HG03025 (cell line): ENCODE data around the gene AHCYL2.
"Not testable (repeated sequence)": the region's sequence is repeated elsewhere in the genome, so short reads cannot be mapped to it uniquely, and the experiment has no call there.

ENCODE experiments used
- ATAC-seq: cut with Tn5 transposase; IDR thresholded peaks from one replicate; pipeline ENCODE4 v1.9.1; 2021; ENCODE audit warnings: mild to moderate bottlenecking, moderate library complexity; ENCODE audit not compliant: unreplicated experiment, low FRiP score

Gene AHCYL2

DNA sequence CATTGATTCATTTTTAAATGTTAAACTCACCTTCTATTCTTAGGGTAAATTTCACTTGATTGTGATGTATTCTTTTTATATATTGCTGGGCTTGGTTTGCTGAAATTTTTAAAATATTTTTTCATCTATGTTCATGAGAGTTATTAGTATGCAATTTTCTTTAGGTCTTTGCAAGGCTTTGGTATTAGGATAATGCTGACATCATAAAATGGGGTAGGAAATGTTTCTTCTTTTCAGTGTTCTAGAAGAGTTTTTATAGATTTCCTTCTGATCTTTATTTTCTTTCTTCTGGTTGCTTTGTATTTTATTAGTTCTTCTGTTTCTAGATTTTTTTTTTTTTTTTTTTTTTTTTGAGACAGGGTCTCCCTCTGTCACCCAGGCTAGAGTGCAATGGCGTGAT, 56.3 kb downstream of the AHCYL2 start:
- ATAC-seq, result no peak

DNA sequence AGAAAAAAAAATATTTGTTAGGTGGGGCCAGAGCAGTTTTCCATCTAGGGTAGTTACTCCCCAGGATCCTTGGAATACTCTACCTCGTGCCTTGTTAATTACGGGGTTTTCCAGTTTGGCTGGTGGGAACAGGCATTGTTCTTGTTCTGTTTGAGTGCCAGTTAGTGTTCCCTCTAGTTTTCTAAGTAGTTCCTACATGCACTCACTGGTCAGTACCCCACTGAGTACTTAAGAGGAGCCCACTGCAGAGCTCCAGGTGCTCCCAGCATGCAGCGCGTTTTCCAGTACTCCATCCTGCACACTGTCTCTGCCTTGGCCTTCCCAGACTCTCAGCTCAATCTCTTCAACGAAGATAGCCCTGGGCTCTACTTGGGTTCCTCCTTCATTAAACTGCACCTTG, 58.0 kb downstream of the AHCYL2 start:
- no peak for ATAC-seq

DNA sequence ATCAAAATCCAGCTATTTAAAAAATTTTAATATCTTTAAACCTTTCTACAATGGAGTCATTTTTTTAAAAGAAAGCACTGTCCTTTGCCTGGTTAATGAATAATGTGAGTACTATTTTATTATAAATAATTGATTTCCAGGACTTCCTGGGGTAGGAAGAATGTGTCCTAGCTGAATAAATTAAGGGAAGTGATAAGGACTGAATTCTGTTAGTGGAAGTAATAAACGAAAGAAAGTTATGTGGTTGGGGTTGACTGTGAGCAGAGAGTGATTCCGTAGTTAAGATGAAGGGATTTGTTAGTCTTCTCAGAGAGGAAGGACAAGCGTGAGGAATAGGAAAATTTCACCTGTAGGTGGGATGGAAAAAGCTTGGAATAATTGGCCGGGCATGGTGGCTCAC, 59.1 kb downstream of the AHCYL2 start:
- ATAC-seq, result no peak

DNA sequence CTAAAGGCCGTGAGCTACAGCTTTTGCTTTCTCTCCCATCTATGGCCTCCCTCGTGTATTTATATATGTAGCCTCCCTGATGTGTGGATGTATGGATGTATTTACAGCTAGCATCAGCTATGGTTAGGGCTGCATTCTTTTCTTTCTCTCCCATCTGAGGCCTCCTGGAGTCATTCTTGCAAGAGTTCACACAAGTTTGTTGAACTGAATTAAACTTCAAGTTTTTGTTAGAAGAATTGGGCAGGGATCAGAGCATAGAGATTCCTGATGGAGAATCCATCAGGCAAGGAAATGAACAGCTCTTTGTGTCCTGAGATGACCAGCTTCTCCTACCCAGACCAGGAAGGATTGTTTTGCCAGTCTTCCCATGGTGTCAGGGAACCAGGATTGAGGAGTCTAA, 60.3 kb downstream of the AHCYL2 start:
- ATAC-seq, result no peak

DNA sequence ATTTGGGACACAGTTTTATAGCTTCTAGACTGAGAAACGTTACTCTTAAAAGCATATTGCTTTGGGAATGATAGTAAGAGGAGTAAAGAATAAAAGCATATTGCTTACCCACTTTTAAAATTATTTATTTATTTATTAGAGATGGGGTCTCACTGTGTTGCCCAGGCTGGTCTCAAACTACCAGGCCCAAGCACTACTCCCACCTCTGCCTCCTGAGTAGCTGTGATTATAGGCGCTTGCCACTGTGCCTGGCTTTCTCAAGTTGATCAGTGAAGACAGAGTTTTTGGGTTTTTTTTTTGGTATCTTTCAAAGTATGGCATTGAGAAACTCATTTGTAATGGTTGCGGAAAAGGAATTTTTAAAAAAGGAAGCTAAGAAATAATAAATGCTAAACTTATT, 68.0 kb downstream of the AHCYL2 start:
- ATAC-seq, result no peak

DNA sequence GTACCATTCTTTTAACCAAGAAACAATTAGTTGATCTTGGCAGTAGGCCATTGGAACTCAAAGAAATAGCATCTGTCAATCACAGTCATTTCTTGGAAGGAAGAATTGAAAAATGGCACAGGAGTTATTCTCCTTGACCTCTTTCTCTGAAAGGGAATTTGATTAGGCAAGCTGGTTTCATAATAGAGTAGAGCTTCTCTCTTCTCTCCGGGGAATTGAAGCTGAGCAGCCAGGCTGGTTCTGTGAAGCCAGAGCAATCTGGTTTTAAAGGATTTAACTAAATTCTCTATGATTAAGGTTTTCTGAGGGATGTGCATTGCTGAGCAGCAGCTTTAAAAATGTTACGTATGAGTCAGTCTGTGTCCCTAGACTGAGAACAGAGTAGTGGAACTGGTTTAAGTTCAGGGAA, 70.2 kb downstream of the AHCYL2 start:
- no peak for ATAC-seq

DNA sequence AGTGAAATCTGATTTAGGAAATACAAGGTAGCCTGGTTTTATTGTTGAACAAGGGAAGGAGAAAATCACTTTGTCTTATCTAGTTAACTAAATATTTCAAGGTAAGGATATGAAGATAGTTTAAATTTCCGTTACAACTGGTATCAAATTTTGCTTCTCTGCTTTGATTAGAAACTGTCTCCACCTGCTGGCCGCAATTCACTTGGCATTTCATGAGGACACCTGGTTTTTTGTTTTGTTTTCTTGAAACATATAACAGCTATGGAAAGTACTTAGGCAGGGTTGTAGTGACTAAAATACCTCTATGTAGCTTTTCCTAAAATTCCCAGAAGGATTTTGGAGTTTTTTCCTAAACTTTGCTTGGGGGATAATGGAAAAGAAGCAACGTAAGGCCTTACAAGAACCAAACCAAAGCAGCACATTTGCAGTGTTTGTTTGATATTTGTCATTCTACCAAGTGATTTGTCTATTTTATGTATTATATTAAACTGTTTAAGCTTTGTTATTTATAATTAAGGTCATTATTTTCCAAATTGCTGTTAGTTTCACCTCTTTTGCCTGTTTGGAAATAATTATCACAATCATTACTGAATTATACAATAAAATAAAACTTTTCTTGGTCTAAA, 73.6 kb downstream of the AHCYL2 start:
- no peak for ATAC-seq

DNA sequence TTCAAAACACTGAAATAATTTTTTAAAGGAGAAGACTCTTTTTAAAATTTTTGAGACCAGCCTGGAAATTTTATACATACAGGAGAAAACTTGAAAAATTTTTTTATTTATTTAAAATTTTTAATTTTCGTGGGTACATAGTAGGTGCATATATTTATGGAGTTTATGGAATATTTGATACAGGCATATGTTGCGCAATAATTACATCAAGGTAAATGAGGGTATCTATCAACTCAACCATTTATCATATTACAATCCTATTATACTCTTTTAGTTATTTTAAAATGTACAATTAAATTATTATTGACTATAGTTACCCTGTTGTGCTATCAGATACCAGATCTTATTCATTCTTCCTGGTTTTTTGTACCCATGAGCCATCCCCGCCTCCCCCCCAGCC, 75.1 kb downstream of the AHCYL2 start:
- ATAC-seq, result no peak

DNA sequence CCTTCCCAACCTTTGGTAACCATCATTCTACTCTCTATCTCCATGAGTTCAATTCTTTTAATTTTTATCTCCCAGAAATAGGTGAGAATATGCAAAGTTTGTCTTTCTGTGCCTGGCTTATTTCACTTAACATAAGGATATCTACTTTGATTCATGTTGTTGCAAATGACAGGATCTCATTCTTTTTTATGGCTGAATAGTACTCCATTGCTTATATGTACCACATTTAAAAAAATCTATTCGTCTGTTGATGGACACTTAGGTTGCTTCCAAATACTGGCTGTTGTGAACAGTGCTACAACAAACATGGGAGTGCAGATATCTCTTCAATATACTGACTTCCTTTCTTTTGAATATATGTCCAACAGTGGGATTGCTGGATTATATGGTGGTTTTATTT, 75.5 kb downstream of the AHCYL2 start:
- ATAC-seq, result not testable (repeated sequence)

DNA sequence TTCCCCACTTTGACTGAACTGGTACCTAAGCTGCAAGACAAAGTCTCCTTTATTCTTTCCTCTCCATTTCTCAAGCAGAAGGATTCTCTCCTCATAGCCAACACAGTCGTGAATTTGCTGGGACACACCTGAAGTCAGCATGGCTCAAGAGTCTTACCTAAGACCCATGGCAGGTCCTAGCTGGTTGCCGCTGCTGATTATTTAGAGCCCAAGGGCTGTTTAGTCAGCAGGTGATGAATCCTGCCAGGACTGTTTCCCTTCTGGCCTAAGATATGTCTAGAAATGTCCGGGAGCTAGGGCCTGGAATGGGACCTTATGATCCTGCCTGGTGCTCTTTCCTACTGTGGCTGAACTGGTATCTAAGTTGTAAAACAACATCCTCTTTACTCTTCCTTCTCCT, 82.8 kb downstream of the AHCYL2 start:
- ATAC-seq, result no peak

DNA sequence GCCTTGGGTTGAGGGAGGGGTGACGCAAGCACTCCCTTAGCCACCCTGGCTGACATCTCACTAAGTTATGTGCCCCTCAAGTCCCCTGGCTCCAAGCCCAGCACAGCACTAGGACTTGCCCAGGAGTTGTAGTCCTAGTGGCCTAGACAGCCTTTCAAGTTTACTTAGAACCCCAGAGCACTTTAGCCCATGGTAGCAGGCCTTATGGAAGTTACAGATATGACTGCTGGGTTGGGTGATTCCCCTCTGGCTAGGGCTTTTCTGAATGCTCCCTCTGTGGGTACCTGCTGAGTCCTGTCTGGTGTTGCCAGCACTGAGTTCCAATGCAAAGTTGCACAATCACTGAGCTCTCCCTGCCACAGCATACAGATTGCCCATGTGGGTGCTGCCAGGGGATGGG, 83.2 kb downstream of the AHCYL2 start:
- no peak for ATAC-seq

DNA sequence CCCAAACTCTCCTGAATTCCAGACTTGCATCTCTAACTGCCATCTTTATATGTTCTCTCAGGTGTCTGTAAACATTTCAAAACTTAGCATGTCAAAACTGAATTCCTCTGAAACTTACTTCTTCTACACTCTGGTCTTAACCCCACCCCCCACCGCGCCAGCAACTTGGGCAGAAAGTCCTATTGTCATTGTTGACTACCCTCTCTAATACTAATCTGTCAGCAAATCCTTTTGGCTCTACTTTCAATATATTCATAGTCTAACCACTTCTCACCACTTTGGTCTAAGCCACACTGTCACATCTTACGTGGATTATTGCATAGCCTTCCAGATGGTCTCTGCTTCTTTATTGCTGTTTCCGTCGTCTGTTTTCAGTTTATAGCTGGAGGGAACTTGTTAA, 86.6 kb downstream of the AHCYL2 start:
- no peak for ATAC-seq

DNA sequence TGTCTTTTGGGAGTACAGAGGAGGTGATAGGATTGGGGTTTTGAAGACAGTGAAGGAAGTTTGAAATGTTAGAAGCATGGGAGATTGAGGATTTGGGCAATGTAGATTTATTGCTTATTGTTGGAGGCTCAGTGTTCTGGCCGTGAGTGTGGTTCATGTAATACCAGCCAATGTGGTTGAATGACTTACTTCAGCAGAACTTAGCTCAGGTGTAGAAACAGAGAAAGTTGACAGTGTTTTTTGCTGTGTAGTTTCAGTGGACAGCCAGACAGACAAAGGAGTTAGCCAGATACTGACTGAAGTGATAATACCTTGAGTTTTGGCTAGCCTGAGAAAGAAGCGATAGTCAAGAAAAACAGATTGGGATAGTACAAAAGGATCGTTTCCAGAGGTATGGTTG, 88.5 kb downstream of the AHCYL2 start:
- no peak for ATAC-seq

DNA sequence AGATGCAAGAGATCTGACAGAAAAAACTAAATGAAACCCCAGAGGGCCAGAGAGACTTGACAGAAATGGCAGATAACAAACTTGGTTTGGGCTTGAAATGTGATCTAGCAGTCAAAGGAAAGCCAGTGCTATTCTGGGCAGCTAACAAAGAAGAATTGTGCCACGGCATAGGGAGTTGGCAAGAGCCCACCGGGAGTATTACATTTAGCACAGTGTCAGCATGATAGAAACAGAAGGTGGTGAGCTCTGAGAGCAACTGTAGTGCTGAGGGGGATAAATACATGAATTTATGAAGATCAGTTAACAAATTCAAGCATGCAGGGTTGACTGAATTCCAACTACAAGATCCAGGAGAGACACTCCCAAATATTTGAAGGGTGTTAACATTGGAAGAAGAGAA, 91.1 kb downstream of the AHCYL2 start:
- ATAC-seq, result no peak

DNA sequence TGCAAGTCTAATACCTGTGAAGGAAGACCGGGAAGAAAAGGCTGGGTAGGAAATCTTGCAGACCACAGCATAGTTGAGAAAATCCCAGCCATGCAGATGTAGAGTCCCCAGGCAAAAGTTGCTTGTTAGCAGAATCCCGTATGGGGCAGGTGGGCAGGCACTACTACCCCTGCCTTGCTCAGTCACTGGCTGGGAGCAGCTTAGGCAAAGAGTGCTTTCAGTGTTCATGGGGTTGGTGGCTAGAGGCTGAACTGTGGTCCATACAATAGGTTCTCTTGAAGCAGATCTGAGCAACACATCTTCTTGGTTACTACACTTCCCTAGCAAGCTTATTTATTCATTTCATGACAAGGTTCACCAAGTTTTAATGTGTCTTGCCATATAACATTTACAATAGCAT, 92.6 kb downstream of the AHCYL2 start:
- no peak for ATAC-seq

DNA sequence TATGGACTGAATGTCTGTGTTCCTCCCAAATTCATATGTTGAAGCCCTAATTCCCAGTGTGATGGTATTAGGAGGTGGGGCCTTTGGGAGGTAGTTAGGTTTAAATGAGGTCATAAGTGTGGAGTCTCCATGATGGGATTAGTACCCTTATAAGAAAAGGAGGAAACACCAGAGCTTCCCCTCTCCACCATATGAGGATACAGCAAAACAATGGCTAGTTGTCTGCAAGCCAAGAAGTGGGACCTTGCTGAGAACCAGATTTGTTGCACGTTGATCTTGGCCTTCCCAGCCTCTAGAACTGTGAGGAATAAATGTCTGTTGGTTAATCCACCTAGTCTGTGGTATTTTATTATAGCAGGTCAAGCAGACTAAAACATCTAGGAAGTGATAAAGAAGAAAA, 102.2 kb downstream of the AHCYL2 start:
- no peak for ATAC-seq

DNA sequence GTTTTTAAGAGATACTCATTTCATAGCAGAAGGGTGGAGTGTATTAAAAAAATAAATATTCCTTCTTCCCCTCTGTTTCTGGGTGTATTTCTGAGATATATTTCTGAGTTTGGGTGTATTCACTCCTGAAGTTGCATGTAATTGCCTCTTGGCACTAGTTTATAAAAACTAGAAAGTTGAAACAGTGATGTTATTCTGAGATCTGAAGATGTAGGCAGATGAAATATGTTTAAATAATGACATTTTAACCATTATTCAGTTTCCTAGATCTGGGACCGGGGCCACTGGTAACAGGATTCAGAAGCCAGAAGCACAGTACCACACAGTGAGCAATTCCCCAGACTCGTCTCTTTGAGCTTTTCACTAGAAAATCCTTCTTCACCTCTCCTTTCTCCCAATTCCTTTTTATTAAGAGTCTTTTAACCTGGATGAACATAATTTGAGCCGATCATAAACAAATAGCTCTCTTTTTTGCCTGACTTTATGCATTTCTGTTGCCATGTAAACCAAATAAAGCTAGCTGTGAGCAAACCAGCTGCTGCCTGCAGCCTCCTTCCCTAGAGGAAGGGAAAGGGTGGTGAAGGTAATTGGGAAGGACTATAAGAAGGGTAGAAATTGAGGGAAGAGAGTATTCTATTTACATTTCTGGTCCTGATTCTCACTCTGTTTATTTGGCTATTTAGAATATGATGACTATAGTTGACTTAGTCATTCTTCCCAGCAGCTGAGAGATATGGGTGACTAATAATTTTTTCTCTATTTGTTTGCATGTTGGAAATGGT, 107.6 kb downstream of the AHCYL2 start:
- no peak for ATAC-seq

DNA sequence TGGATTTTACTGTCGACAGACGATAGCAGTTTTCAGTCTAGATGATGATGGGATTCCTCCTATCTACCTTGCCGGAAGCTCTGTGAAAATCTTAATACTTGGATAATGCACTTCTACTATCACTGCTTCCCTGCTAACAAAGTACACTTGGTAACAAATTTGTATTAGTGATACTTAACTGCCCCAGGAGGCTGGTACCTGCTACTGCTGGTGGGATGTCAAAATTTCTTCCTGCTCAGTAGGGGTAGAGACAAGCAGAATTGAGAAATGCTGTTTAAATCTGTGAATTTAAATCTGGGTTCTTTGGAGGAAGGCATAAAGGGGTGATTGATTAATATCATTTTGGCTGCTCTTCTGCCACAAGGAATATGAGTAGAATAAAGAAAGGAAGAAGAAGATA, 109.6 kb downstream of the AHCYL2 start:
- ATAC-seq, result no peak

DNA sequence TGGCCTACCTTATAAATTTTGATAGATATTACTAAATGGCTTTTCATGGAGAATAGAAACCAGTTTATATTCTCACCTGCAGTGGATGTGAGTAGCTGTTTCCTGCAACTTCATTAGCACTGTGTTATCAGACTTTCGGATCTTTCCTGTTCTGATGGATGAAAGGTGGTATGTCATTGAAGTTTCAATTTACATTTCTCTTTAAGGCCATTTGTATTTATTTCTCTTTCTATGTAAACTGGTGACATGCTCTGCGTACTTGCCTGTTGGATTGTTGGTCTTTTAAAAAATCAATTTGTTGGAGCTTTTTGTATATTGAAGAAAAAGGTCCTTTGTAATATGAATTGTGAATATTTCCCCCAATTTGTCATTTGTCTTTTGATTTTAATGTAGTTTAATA, 113.6 kb downstream of the AHCYL2 start:
- ATAC-seq, result no peak

DNA sequence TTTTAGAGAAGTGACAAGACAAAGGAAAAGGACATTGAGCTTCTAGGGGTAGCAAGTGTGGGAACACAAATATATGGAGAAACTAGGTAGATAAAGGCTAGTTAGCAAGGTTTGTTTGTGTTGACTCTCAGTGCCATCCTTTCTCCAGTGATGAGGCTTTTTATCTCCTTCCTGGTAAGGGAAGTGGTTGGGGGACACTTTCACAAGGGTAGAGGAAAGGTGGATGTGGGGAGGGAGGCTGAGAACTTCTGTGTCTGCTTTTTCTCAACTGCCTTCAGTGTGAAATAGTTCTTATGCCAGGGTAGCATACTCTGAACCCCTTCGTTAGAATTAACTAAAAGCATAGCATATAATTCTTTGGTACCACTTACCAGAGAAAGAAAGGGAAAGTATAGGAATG, 116.4 kb downstream of the AHCYL2 start:
- ATAC-seq, result no peak

DNA sequence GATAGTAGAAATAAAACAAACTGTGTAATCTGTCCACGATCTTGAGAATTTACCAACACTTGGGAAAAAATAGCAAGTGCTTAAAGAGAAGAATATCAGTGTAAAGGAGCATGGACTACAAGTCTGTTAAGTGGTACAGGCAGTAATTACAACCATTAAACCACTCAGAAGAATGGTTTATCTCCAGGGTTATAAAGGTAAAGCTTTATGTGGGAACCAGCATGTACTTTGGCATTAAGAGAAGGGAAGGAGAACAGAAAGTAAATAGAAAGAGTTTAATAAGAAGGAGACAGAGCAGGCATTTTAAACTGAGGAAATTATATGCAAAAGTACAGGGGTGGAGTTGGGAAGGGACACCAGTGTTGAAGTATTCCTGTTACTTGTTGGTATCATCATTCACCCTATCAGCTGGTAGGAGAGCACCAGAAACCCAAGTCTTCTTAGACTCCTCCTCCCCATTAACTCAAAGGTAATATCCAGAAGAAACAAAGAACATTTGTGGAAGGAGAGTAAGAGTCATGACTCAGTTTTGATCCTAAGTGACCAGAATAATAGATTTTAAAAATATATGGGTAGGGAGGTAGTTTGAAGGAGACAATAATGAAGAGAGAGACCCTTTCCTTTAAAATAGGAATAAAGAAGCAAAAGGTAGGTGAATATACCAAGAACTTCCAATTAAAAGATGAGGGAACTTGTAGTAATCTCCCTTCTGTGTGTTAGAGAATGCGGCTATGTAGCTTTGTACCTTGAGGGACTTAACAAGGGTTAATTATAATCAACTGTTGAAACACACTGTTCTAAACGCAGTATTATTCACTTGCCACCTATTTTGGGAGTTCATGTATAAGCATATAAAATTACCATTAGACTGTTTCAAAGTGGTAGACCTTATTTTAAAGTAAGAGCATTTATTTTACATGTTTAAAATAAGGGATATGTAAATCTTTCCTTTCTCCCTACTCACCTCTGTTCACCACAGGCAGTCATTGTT, 117.3 kb downstream of the AHCYL2 start:
- no peak for ATAC-seq
